Liver (tissue), 9 donors: Measurements from ENCODE around the gene CNTN2. TPM values are rescaled to one million over a fixed set of nuclear protein-coding genes. Genes with fewer than 3 reads are reported as not detected.

Source experiments
- DNase-seq: peaks from one replicate; pipeline ENCODE4 v3.0.0-alpha.2; 2017; ENCODE audit warnings: low spot score
- H3K27ac ChIP-seq, 2 donors: one replicate each; pipeline ENCODE4 v1.7.0; 2013; ENCODE audit warnings: inconsistent platforms in 2 of 2, low read length in 2 of 2, control low read depth in 1 of 2, low read depth in 1 of 2, mild to moderate bottlenecking in 1 of 2
- H3K27me3 ChIP-seq, 4 donors: one replicate each; pipeline versions ENCODE4 v1.6.1 to v1.7.0; 2013; ENCODE audit warnings: low read length in 3 of 4, inconsistent platforms in 1 of 4, mild to moderate bottlenecking in 1 of 4, moderate library complexity in 1 of 4; ENCODE audit not compliant: control insufficient read depth in 4 of 4, insufficient read depth in 4 of 4
- H3K36me3 ChIP-seq, 4 donors: one replicate each; pipeline versions ENCODE4 v1.6.1 to v1.7.0; 2013; ENCODE audit warnings: low read length in 3 of 4, mild to moderate bottlenecking in 3 of 4, low read depth in 1 of 4, moderate library complexity in 1 of 4; ENCODE audit not compliant: control insufficient read depth in 4 of 4, insufficient read depth in 3 of 4
- H3K4me1 ChIP-seq, 4 donors: one replicate each; pipeline versions ENCODE4 v1.6.1 to v1.7.0; 2013; ENCODE audit warnings: low read length in 3 of 4, mild to moderate bottlenecking in 3 of 4, moderate library complexity in 1 of 4; ENCODE audit not compliant: control insufficient read depth in 4 of 4, insufficient read depth in 4 of 4
- H3K4me3 ChIP-seq, 3 donors: one replicate each; pipeline versions ENCODE4 v1.6.1 to v1.7.0; 2013; ENCODE audit warnings: low read length in 3 of 3, control low read depth in 1 of 3, low read depth in 1 of 3, mild to moderate bottlenecking in 1 of 3
- H3K9ac ChIP-seq, 2 donors: one replicate each; pipeline ENCODE4 v1.7.0; 2013; ENCODE audit warnings: low read length in 2 of 2, mild to moderate bottlenecking in 2 of 2, moderate library complexity in 2 of 2, control low read depth in 1 of 2, low read depth in 1 of 2
- H3K9me3 ChIP-seq, 4 donors: one replicate each; pipeline versions ENCODE4 v1.6.1 to v1.7.0; 2013; ENCODE audit warnings: low read length in 3 of 4; ENCODE audit not compliant: control insufficient read depth in 4 of 4
- FOXA1 ChIP-seq: IDR thresholded peaks from 2 replicates; pipeline ENCODE4 v1.6.1; 2016; ENCODE audit warnings: antibody characterized with exemption
- HNF4A ChIP-seq, 2 donors: conservative IDR thresholded peaks; 2 replicates each; pipeline ENCODE4 v1.6.1; 2016; ENCODE audit warnings: antibody characterized with exemption in 2 of 2, mild to moderate bottlenecking in 2 of 2
- JUND ChIP-seq, 2 donors: IDR thresholded peaks; 2 replicates each; pipeline ENCODE4 v1.6.1; 2016; ENCODE audit warnings: antibody characterized with exemption in 2 of 2
- REST ChIP-seq: IDR thresholded peaks from 2 replicates; pipeline ENCODE4 v1.6.1; 2016; ENCODE audit warnings: antibody characterized with exemption, mild to moderate bottlenecking
- RXRA ChIP-seq, 2 donors: IDR thresholded peaks; 2 replicates each; pipeline ENCODE4 v1.6.1; 2017 to 2018; ENCODE audit warnings: antibody characterized with exemption in 2 of 2, mild to moderate bottlenecking in 1 of 2
- YY1 ChIP-seq: IDR thresholded peaks from 2 replicates; pipeline ENCODE4 v1.6.1; 2016; ENCODE audit warnings: antibody characterized with exemption, mild to moderate bottlenecking
- ZBTB33 ChIP-seq: IDR thresholded peaks from 2 replicates; pipeline ENCODE4 v1.6.1; 2016; ENCODE audit warnings: antibody characterized with exemption
- WGBS: extraction: QIAGEN DNeasy Blood & Tissue Kit; methylation state at CpG from one replicate; pipeline ENCODE4 v1.1.7; 2013; 5-methylcytosine and 5-hydroxymethylcytosine counted together
- polyA plus RNA-seq, 2 donors: library from polyadenylated mRNA; stranded (reverse) in 1 of 2; unstranded in 1 of 2; fragments of 200-250 nt in 1 of 2; fragments of >200 nt in 1 of 2; fragmentation: Nextera tagmentation in 1 of 2; extraction: Ambion mirVana in 1 of 2; gene quantifications; one replicate each; pipeline versions ENCODE4 v1.2.1 to v1.2.3, GENCODE V29; 2013 to 2015
- total RNA-seq, 2 donors: library from RNA; depleted of rRNA; stranded (reverse); fragments of >200 nt; gene quantifications; one replicate each; pipeline ENCODE4 v1.2.3, GENCODE V29; 2014
- donor health status: healthy.
- donor health status: healthy.
- donor health status: healthy.
- donor health status: healthy.
- donor health status: healthy.

The CNTN2 gene
- total and polyA plus RNA-seq, 4 donors = 0.05 to 0.25 (median 0.17) TPM

- Histone ChIP-seq H3K9me3 (no peaks in the 10 kb centered on the region), H3K36me3 (no peaks in the 10 kb centered on the region), H3K4me3 (no peak overlapping the region), H3K4me1 (peaks cover 2 to 18% (median 13%) of the 10 kb centered on the region in 4 donors), H3K27ac (no peak overlapping the region), H3K9ac (no peak overlapping the region), H3K27me3 (no peaks in the 10 kb centered on the region)
- 95% methylated on average over 12 of the region's 12 CpGs for WGBS
- no peak for TF ChIP-seq REST
- DNase-seq = no peak
These were observed 33.3 kb upstream of the CNTN2 start for GRCh38 chr1:205009670-205010069.

GRCh38 chr1:205012391-205013140 lies 30.4 kb upstream of the CNTN2 start:
- TF ChIP-seq YY1 = no peak
- no peak for TF ChIP-seq FOXA1
- TF ChIP-seq JUND (IDR thresholded peaks at IDR 0.05) = no peak
- no peak for TF ChIP-seq ZBTB33
- no peak overlapping the region for H3K27ac ChIP-seq
- no peak for DNase-seq

GRCh38 chr1:205013683-205014367 lies 29.2 kb upstream of the CNTN2 start:
- WGBS = 48% methylated on average over 6 of the region's 6 CpGs
- Histone ChIP-seq H3K4me1 (peaks cover 2 to 14% (median 11%) of the 10 kb centered on the region in 4 donors), H3K9me3 (no peaks in the 10 kb centered on the region), H3K4me3 (no peak overlapping the region), H3K27me3 (no peaks in the 10 kb centered on the region), H3K36me3 (no peaks in the 10 kb centered on the region), H3K9ac (no peak overlapping the region), H3K27ac (no peak overlapping the region)
- no peak for DNase-seq
- TF ChIP-seq HNF4A (conservative IDR thresholded peaks at IDR 0.05) = peak in 1 of 2 donors; percentile 19
- TF ChIP-seq RXRA (IDR thresholded peaks at IDR 0.05) = no peak

More at GRCh38 chr1:205012391-205013140, 30.4 kb upstream of the CNTN2 start:
- WGBS = 86% methylated on average over 13 of the region's 13 CpGs
- H3K9ac ChIP-seq = no peak overlapping the region
- no peak overlapping the region for H3K4me3 ChIP-seq
- no peaks in the 10 kb centered on the region for H3K9me3 ChIP-seq
- no peaks in the 10 kb centered on the region for H3K27me3 ChIP-seq
- H3K36me3 ChIP-seq = no peaks in the 10 kb centered on the region
- H3K4me1 ChIP-seq = peaks cover 2 to 14% (median 11%) of the 10 kb centered on the region in 4 donors
